GM20000 (cell line): ENCODE data around the gene PDE4DIP.
"Not testable (repeated sequence)": the region's sequence is repeated elsewhere in the genome, so short reads cannot be mapped to it uniquely, and the experiment has no call there.

Source experiments
- DNase-seq: peaks from one replicate; pipeline ENCODE4 v3.0.0; 2012; ENCODE audit warnings: low spot score

The PDE4DIP gene

GRCh38 chr1:148844220-148844619, at the start of gene PDE4DIP:
PDE4DIP (plus strand) TSS chr1:148844428; CDS start chr1:148844775, 347 bp downstream.
- not testable (repeated sequence) for DNase-seq

- not testable (repeated sequence) for DNase-seq
Measured at GRCh38 chr1:148808268-148808928, 35.8 kb upstream of the PDE4DIP start.

- DNase-seq, result not testable (repeated sequence)
Measured at GRCh38 chr1:148808929-148809283, 35.3 kb upstream of the PDE4DIP start.

- DNase-seq, result not testable (repeated sequence)
Measured at GRCh38 chr1:148822180-148822579, 22.0 kb upstream of the PDE4DIP start.

GRCh38 chr1:148823822-148824221, 20.4 kb upstream of the PDE4DIP start:
- not testable (repeated sequence) for DNase-seq

- DNase-seq, result not testable (repeated sequence)
Measured at GRCh38 chr1:148825029-148825428, 19.2 kb upstream of the PDE4DIP start.

GRCh38 chr1:148828531-148828930, 15.7 kb upstream of the PDE4DIP start:
- not testable (repeated sequence) for DNase-seq

GRCh38 chr1:148828962-148829361, 15.3 kb upstream of the PDE4DIP start:
- not testable (repeated sequence) for DNase-seq

- not testable (repeated sequence) for DNase-seq
Measured at GRCh38 chr1:148829365-148829764, 14.9 kb upstream of the PDE4DIP start.

- DNase-seq, result not testable (repeated sequence)
Measured at GRCh38 chr1:148841262-148841661, 3.0 kb upstream of the PDE4DIP start.

GRCh38 chr1:148844651-148845050, 423 bp downstream of the PDE4DIP start:
- DNase-seq, result not testable (repeated sequence)

GRCh38 chr1:148845068-148845467, 840 bp downstream of the PDE4DIP start:
- DNase-seq, result not testable (repeated sequence)

GRCh38 chr1:148850347-148850746, 6.1 kb downstream of the PDE4DIP start:
- DNase-seq, result not testable (repeated sequence)

GRCh38 chr1:148850840-148851239, 6.6 kb downstream of the PDE4DIP start:
- DNase-seq, result not testable (repeated sequence)

GRCh38 chr1:148851684-148852083, 7.5 kb downstream of the PDE4DIP start:
- DNase-seq, result not testable (repeated sequence)

- DNase-seq, result not testable (repeated sequence)
Measured at GRCh38 chr1:148853363-148853762, 9.1 kb downstream of the PDE4DIP start.

GRCh38 chr1:148854063-148854462, 9.8 kb downstream of the PDE4DIP start:
- DNase-seq, result not testable (repeated sequence)

- DNase-seq, result not testable (repeated sequence)
Measured at GRCh38 chr1:148855367-148855766, 11.1 kb downstream of the PDE4DIP start.

- DNase-seq, result not testable (repeated sequence)
Measured at GRCh38 chr1:148860049-148860448, 15.8 kb downstream of the PDE4DIP start.

GRCh38 chr1:148860579-148861259, 16.5 kb downstream of the PDE4DIP start:
- not testable (repeated sequence) for DNase-seq

- DNase-seq, result not testable (repeated sequence)
Measured at GRCh38 chr1:148862590-148862989, 18.4 kb downstream of the PDE4DIP start.

- DNase-seq, result not testable (repeated sequence)
Measured at GRCh38 chr1:148868924-148869633, 24.9 kb downstream of the PDE4DIP start.

- DNase-seq, result not testable (repeated sequence)
Measured at GRCh38 chr1:148869634-148869961, 25.4 kb downstream of the PDE4DIP start.
